Glomerular visceral epithelial cell (primary cell): ENCODE data around the gene HLTF.
"Not testable (repeated sequence)": the region's sequence is repeated elsewhere in the genome, so short reads cannot be mapped to it uniquely, and the experiment has no call there.

Source experiments
- DNase-seq: peaks from one replicate; pipeline ENCODE4 v3.0.0-alpha.2; 2016; ENCODE audit errors: extremely low spot score

Gene HLTF, protein sequence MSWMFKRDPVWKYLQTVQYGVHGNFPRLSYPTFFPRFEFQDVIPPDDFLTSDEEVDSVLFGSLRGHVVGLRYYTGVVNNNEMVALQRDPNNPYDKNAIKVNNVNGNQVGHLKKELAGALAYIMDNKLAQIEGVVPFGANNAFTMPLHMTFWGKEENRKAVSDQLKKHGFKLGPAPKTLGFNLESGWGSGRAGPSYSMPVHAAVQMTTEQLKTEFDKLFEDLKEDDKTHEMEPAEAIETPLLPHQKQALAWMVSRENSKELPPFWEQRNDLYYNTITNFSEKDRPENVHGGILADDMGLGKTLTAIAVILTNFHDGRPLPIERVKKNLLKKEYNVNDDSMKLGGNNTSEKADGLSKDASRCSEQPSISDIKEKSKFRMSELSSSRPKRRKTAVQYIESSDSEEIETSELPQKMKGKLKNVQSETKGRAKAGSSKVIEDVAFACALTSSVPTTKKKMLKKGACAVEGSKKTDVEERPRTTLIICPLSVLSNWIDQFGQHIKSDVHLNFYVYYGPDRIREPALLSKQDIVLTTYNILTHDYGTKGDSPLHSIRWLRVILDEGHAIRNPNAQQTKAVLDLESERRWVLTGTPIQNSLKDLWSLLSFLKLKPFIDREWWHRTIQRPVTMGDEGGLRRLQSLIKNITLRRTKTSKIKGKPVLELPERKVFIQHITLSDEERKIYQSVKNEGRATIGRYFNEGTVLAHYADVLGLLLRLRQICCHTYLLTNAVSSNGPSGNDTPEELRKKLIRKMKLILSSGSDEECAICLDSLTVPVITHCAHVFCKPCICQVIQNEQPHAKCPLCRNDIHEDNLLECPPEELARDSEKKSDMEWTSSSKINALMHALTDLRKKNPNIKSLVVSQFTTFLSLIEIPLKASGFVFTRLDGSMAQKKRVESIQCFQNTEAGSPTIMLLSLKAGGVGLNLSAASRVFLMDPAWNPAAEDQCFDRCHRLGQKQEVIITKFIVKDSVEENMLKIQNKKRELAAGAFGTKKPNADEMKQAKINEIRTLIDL

DNA sequence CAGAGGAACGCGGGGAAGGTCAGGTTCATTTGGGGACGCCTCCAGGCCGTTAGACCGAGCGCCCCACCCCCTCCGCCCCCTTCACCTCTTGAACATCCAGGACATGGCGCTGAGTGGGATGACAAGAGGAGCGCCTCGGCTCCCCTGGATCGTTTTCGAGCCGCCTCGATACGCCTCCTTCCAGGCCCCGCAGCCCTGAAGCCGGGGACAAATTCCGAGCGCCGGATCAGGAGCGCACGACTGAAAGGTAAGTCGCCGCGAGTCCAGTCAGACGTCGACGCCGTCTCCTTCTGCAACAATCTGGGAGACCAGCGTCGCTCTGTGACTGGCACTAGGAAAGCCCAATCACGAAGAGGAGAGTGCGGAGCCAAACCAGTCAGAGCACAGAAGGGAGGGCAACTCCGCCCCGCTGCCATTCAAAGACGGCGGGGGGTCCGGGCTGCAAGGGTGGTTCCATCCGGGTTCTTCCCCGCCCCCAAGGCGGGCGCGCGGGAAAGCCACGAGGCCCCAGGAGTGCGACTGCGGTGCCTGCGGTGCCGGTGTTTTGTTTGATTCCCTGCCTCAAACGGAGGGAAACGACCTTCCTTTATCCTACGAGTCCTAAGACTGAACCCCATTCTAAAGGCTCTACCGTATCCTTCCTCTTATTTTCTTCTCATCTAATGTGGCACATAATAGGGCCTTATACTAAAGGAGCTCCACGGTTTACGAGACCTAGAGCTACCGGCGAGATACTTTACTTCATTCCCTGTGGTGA is at the start of gene HLTF:
Gene HLTF (minus strand): TSS at position 302 of the 757 bp plus-strand sequence. CDS start 197 bp downstream, at position 105.
- DNase-seq, result peak; percentile 97

DNA sequence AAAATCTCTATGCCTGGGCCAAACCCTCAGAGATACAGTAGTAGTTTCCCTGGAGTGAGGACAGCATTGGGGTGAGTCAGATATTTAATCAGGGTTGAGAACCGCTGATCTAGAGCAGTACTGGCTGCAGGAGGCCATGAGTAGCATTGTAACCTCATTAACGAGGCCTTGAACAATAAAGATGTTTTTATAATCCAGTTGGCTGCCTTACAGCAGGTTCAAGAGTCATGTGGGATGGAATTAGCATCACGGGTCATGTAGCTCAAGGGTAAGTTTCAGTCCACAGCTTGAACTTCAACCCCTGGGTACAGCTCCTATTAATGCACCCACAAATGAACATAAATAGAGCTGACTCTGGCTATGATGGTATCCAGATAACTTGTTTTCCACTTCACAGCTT is 48.2 kb upstream of the HLTF start:
- DNase-seq, result peak; percentile 18

DNA sequence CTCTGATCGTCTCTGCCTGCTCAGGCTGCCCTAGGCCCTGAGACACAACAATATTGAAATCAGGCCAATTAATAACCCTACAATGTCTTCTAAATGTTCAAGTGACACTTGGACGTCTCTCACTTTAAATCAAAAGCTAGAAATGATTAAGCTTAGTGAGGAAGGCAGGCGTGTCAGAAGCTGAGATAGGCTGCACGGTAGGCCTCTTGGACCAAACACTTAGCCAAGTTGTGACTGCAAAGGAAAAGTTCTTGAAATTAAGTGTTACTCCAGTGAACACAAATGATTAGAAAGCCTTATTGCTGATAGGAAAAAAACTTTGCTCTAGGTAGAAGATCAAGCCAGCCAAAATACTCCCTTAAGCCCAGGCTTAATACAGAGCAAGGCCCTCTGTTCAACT is 45.3 kb upstream of the HLTF start:
- DNase-seq, result no peak

DNA sequence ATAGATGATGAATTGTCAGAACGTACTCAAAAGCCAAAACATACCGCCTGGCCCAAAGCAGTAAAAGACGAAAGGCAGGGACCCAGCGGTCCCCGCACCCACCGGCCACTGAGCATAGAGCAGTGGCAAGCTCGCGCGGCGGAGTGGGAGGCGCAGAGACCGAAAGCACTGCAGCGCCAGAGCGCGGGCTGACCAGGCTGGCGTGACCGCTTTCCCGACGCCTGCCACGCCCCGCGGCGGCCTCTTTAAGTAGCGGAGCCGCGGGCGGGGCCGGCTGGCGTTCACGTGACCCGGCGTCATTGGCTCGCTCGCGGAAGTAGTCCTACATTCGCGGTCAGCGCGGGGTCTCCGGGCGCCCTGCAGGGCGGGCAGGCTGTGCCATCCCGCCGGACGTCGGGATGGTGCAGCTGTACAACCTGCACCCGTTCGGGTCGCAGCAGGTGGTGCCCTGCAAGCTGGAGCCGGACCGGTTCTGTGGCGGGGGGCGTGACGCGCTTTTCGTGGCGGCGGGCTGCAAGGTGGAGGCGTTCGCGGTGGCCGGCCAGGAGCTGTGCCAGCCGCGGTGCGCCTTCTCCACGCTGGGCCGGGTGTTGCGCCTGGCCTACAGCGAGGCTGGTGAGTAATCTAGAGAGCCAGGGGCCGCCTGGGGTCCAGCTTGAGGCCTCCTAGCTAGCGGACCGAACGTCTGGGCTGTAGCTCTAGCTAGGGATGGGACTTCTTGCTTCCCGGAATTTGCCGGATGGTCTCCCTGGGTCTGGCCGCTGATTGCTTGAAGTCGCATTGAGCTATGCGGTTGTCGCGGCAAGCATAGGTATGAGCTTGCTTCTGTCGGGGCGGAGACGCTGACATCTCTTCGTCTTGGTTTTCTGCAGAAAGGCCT is 43.2 kb upstream of the HLTF start, which contains the start of gene HPS3:
Gene HPS3 (plus strand): TSS at position 313 of the 880 bp plus-strand sequence. CDS start 86 bp downstream, at position 399.
- DNase-seq, result peak; percentile 92

DNA sequence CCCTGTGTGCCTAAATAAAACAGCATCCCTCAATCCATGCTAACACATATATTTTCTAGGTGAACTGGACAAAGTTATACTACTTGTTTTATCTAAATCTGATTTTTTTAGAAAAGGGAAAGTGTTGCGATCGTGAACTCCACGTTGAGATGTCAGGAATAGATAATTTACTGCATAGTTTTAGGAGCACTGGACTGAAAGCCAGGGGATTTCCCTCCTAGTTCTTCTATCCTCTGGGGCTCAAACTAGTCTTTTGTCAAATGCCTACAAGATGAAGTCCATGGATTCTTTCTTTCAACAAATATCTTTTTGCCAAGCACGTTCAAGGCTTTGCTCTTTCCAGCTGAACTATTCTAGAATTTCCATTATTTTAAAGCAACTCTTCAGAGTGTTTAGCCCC is 42.5 kb upstream of the HLTF start:
- DNase-seq, result no peak

DNA sequence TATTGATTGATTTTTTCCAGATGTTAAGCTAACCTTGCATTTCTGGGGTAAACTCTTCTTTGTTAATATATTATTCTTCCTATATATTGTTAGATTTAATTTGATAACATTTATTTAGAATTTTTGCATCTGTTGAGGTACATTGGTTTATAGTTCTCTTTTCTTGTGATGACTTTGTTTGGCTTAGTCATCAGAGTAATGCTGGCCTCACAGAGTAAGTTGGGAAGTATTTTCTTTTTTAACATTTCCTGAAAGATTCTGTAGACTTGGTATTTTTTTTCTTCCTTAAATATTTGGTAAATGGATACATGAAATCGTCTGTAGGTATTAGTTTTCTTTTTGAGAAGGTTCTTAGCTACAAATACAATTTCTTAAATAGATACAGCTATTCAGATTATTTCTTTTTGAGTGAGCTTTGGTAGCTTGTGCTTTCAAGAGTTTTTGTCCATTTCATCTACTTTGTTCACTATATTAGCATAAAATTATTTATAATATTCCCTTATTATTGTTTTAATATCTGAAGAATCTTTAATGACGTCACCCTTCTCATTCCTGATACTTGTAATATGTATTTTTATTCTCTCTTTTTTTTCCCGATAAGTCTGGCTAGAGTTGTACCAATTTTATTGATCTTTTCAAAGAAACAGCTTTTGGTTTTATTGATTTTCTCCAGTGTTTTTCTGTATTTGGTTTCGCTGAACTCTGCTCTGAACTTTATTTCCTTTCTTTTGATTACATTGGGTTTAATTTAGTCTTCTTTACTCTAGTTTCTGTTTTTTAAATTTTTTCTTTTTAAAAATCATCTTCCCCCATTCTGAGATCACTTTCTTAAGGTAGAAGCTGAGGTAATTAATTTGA is 36.6 kb upstream of the HLTF start:
- DNase-seq, result no peak

DNA sequence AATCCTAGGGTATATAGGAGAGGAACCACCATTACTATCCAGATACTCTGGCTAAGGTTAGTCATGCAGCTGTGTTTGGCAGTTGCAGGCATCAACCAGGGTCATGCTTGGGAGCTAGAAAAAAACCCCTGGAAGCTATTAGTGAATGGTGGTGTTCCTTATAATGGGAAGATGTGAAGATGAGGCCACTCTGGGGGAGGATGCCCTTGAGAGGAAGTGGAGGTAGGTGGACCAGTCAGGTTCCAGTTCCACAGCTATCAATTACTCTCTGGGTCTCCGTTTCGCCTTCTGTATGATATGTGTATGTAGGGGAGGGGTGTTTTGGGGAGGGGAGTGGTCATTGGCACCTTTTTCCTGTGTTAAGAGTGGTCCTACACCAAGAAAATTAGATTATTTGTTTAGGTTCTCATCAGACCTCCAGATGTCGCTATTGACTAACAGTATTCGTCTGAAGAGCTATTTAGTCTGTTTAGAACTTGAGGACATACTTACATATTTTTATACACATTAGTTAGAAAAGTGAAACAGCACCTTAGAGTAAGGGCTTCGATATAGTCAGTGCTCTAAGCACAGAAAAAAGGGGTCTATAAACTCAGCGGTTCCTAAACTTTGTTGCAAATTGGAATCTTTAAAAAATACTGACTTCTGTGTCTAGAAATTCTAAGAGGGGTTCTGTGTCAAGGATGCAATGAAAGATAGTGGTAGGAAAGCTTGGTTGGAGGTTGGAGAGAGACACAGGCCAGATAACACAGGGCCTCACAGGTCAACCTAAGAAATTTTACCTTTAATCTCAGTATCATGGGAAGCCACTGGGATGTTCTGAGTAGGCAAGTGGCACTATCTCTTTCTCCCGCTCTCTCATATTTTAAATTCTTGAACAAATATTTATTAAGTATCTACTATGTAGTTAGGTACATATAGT is 34.0 kb upstream of the HLTF start:
- peak; percentile 65 for DNase-seq

DNA sequence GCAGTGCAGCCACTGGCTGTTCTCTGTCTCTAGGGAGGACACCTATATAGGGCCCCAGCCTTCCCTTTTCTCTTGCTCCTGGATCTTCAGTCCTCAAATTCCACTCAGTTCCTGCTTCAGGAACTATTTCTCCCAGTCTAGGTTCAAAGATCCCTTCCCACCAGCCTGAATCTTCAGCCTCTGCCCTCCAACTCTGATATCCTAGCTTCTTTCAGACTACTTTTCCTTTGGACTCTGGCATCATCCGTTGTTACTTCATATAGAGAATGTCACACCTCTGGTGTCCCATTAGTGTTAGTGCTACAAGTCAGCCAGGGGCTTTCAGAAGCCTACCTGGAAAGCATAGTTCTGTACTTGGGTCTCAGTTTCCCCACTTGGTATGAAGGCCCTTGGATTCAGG is 33.1 kb upstream of the HLTF start:
- DNase-seq, result no peak

DNA sequence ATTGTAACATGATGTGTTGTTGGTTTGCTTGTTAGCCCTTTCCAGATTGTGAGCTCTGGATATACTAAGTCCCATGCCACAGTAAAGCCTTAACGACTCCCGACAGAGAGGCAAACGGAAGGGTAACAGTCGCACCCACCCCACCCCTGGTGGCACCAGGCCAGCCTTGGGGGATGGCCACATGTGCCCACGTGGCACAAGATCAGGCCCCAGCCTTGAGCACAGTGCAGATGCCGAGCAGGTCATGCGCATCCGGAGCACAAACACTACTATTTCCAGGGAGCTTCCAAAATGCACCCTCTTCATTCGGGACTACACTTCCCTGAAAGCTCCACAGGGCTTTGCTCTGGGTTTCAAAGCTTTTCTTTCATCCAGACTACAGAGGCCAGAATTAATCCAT is 32.4 kb upstream of the HLTF start:
- no peak for DNase-seq

DNA sequence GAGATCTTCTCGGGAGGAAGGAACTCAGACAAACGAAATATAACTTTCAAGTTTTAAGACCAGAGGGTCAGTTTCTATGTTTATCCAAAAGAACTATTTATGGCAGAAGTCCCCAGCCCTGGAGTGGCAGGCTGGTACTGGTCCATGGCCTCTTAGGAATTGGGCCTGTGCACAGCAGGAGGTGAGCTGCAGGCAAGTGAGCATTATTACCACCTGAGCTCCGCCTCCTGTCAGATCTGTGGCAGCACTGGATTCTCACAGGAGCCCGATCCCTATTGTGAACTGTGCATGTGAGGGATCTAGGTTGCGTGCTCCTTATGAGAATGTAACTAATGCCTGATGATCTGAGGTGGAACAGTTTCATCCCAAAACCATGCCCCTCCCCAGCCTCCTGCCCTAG is 28.8 kb upstream of the HLTF start:
- no peak for DNase-seq

DNA sequence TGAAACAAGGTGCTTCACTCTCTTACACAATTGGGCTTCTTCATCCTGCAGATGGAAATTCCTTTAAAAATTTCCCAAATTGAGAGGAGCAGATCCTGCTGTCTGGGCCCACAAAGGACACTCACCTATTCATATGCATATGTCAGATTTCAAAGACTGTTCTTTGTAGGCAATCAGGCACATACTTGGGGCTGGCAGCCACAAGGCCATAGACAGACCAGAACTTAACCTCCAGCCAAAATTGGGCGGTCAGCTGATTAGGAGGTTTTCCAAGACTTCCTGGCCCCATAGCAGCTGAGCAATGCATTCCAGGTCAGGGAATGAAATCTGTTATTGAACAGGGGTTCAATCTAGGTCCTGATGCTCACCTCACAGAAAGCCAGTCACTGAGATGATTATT is 28.1 kb upstream of the HLTF start:
- no peak for DNase-seq

DNA sequence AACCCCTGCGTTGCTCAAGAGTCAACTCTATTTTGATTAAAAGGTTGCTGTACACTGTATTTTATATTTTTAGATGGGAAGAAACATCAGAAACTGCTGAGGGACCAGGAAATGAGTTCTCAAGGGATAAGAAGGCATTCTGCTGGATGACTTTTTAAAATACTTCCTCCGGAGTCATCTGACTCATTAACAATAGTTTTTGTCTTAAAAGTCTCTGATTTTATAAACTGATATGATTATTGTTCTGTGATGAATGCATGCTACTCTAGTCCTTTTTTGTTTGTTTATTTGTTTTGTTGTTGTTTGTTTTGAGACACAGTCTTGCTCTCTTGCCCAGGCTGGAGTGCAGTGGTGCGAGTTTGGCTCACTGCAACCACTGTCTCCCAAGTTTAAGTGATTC is 18.2 kb upstream of the HLTF start:
- DNase-seq, result no peak

DNA sequence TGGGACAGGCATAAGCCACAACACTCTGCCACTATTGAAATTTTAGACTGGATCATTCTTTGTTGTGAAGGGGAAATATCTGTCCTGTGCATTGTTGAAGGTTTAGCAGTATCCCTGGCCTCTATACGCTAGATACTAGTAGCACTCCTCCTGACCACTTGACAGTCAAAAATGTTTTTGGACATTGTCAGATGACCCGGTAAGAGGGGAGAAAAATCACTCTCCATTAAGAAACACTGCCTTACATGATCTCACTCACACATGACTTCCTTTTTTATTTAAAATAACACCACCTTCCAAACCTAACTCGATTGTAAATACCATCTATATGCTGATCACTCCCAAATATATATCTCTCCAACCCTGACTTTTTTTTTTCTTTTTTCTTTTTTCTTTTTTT is 15.3 kb upstream of the HLTF start:
- no peak for DNase-seq

DNA sequence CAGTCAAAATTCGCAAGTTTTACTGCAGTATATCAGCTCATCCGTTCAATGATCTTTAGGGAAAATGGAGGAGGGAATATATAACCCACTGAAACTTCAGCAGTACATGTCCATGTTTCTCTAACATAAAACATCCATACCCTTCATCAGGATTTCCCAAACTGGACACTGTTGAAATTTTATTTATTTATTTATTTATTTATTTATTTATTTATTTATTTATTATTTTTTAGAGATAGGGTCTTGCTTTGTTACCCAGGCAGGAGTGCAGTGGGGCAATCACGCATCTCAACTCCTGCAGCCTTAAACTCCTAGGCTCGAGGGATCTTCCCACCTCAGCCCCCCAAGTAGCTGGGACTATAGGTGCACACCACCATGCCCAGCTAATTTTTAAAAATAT is 14.8 kb upstream of the HLTF start:
- DNase-seq, result no peak

DNA sequence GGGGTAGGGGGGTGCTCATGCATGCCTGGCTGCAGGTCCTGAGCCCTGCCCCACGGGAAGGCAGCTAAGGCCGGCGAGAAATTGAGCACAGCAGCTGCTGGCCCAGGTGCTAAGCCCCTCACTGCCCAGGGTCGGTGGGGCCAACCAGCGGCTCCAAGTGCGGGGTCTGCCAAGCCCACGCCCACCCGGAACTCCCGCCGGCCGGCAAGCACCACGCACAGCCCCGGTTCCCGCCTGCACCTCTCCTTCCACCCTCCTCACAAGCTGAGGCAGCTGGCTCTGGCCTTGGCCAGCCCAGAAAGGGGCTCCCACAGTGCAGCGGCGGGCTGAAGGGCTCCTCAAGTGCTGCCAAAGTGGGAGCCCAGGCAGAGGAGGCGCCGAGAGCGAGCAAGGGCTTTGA is 11.7 kb upstream of the HLTF start:
- DNase-seq, result not testable (repeated sequence)

DNA sequence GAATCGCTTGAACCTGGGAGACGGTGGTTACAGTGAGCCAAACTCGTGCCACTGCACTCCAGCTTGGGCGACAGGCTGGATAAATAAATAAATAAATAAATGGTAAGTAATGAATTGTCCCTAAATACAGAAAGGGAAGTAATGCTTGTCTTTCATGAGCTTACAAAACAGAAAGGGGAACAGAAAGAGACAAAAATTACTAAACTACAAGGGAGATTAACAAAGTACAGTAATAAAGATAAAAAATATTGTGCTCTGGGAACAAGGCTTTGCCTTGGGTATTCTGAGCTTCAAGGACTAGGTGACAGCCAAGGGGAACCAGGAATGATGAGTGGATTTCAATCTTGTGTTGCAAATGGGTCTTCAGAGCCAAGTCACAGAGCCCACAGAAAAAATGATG is 9.2 kb upstream of the HLTF start:
- no peak for DNase-seq

DNA sequence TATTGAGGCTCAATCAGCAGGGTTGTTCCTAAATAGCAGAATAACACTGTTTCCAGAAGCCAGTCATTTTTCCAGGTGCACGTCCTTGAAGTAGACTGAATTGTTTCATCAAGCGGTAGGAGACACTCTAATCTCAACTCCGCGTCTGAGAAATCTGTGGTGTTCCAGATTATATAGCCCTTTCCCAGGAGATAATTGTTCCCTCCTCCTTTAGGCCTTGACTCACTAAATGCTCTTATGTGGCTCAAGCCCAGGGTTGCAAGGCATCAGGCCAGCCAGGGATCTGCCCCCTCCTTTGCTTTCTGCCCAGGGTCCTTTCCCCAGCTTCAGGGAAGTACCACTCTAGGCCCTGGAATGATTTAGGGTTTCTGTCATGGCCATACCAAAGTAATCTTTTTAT is 5.7 kb upstream of the HLTF start:
- no peak for DNase-seq

DNA sequence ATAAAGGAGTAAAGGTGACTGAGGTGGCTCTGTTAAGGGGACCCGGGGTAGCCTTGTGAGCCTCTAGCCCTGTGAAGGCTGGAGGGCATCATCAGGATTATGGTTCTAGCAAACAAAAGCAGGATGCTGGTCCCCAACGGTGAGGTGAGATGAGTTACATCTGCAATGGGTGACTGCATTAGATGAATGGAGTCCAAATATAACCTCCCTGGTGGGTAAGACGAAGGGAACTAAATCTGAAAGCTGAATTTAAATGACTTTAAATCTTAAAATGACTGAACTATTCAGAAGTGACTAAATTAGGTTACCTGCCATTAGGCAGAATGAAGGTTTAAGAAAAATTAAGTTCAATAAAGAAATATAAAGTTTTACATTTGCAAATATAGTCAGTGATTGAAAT is 4.6 kb upstream of the HLTF start:
- DNase-seq, result no peak

DNA sequence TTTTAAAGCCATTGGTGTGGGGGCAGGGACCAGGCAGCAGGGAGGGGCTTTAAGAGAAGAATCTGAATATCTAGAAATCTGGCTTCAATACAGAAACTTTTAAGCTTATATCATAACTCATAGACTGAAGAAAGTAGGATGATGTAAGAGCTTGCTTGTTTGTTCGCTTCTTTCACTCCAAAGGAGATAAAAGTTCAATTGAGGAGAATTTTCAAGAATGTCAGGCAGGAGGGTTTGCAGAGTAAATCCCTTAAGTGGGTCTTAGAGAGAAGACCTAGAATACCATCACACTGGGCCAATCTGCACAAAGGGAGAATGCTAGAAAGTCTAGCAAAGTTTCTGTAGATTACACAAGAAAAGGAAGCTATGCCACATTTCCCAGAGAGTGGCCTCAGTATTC is 4.1 kb upstream of the HLTF start:
- DNase-seq, result no peak
